RWPE1 (cell line): ENCODE data around the gene SEMA4G.

Experiments used
- CTCF ChIA-PET: fragments of 350-600 bp; sonication (Branson Sonifier 250); formaldehyde crosslinking; extraction: SDS; loops from one replicate; lab custom pipeline; 2021; lab: Yijun Ruan, JAX
- POLR2A ChIA-PET: fragments of 400-600 bp; formaldehyde crosslinking; extraction: SDS; loops from one replicate; lab custom pipeline; 2020; ENCODE audit warnings: antibody characterized with exemption; ENCODE audit not compliant: low non-redundant PET; lab: Yijun Ruan, JAX
- DNase-seq: peaks from one replicate; pipeline ENCODE4 v3.0.0; 2012; ENCODE audit warnings: low spot score
- H3K27ac ChIP-seq: fragments of 450-650 bp; 2 replicates; pipeline ENCODE4 v1.5.1; 2017
- TF ChIP-seq, protein P1 (sequence below): fragments of 450-650 bp; conservative IDR thresholded peaks from 2 replicates; pipeline ENCODE4 v1.5.1; 2017; ENCODE audit warnings: low read depth, mild to moderate bottlenecking

The SEMA4G gene

DNA sequence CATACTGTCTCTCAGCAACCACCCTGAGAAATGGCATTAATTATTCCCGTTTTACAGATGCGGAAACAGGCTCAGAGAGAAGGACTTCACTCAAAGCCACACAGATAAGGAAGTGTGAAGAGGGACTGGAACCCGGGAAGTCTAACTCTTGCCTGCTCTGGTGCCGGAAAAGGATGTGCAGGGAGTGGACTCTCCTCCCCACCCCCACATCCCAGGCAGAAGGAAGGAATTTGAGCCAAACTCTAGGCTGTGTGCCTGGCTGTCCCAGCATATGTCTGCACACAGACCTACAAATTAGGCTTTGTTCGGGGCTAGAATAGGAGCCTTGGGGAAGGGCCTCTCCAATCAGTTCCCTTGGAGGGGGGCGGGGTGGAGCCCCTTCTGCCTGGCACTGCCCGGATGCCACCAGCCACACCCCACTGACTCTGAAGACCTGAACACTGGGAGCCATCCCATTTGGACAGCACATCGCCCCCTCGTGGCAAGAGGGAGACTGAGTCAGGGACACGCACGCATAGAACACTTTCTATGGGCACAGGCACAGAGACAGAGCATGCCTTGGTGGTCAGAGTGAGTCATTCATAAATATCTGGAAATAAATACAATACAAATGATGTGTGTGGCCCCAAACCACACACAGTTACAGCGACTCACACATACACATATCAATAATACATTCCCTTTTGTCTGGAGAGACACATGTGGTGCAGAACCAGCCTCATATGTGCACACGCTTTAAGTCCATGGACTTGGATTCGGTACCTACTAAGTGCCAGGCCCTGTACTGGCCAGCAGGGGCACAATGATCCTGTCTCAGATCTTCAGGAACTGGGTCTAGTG, 43.4 kb downstream of the SEMA4G start:
- DNase-seq = peak; percentile 94
- POLR2A ChIA-PET = no interaction called here

DNA sequence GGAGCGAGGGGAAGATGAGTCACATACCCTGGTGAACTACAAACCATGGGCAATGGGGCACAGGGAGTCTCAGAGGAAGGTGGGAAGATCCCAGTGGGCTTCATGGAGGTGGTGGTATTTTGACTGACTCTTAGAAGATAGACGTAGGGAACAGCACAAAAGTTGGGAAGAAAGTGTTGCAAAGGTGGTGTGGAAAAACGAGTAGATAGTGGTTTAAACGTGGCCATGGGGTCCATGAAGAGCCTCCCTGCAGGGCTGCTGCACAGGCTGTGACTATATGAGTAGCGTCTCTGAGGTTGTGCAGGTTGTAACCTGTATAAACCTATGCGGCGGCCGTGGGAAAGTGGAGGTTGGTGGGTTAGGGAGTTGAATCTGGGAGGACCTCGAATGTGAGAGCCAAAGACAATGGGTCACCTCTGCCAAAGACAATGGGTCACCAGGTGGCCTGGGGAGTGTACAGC, 44.1 kb downstream of the SEMA4G start:
- ChIA-PET POLR2A (interaction anchor here (0.6 kb wide), 1 partner anchor 21 kb away, joined by 4 read pairs; no protein-coding TSS in a partner anchor), CTCF (interaction anchor here (0.6 to 3.7 kb wide), 11 partner anchors 11 to 505 kb away, joined by 3 to 57 read pairs (median 6); partner anchors contain the start of genes LZTS2, PDZD7 and SFXN3)

More for the DNA sequence above, 43.4 kb downstream of the SEMA4G start:
- CTCF ChIA-PET = interaction anchor here (0.6 to 2.2 kb wide), 8 partner anchors 10 to 477 kb away, joined by 3 to 11 read pairs (median 4); partner anchors contain the start of genes HIF1AN, LZTS2 and SLF2
- peak overlapping the region; percentile 54 for H3K27ac ChIP-seq
- TF ChIP-seq, protein P1, sequence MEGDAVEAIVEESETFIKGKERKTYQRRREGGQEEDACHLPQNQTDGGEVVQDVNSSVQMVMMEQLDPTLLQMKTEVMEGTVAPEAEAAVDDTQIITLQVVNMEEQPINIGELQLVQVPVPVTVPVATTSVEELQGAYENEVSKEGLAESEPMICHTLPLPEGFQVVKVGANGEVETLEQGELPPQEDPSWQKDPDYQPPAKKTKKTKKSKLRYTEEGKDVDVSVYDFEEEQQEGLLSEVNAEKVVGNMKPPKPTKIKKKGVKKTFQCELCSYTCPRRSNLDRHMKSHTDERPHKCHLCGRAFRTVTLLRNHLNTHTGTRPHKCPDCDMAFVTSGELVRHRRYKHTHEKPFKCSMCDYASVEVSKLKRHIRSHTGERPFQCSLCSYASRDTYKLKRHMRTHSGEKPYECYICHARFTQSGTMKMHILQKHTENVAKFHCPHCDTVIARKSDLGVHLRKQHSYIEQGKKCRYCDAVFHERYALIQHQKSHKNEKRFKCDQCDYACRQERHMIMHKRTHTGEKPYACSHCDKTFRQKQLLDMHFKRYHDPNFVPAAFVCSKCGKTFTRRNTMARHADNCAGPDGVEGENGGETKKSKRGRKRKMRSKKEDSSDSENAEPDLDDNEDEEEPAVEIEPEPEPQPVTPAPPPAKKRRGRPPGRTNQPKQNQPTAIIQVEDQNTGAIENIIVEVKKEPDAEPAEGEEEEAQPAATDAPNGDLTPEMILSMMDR = peak; percentile 87

DNA sequence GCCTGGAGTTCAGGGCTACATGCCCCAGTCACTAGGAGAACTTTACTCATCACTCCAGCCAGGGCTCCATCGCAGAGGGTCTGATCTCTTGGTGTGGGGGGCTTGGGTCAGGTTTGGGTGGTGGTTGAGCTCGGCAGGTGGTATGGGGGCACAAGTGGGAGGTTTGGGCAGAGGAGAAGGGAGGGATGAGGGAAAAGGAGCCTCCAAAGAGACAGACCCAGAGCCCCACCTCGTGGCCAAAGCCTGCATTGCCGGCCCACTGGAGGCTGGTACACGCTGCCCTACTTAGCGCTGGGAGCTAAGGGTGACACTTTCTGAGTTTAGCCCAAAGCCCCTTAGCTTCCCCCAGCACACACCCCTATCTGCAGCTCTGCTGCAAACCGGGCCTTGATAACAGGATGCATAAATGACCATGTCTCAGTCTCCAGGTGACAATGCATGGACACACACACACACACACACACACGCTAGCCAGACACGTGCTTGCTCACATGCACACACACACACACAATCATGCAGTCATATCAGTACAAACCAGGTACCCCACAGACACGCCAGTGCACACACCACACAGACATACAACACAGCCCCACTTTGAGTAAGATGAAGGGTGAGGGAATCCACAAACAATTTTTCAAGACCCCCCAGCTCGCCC, 45.1 kb downstream of the SEMA4G start:
- peak overlapping the region; percentile 28; the same call in 1 of the 2 replicates for H3K27ac ChIP-seq
- POLR2A ChIA-PET = no interaction called here
- CTCF ChIA-PET = interaction anchor here (0.5 to 3.7 kb wide), 28 partner anchors 12 to 835 kb away, joined by 3 to 57 read pairs (median 4); partner anchors contain the start of genes LZTS2, PDZD7 and SFXN3
- DNase-seq = peak; percentile 69
- TF ChIP-seq, protein P1 = peak; percentile 86

More for the DNA sequence above, 44.1 kb downstream of the SEMA4G start:
- no peak for DNase-seq
- TF ChIP-seq, protein P1 = no peak
- H3K27ac ChIP-seq = peak overlapping the region; percentile 54

DNA sequence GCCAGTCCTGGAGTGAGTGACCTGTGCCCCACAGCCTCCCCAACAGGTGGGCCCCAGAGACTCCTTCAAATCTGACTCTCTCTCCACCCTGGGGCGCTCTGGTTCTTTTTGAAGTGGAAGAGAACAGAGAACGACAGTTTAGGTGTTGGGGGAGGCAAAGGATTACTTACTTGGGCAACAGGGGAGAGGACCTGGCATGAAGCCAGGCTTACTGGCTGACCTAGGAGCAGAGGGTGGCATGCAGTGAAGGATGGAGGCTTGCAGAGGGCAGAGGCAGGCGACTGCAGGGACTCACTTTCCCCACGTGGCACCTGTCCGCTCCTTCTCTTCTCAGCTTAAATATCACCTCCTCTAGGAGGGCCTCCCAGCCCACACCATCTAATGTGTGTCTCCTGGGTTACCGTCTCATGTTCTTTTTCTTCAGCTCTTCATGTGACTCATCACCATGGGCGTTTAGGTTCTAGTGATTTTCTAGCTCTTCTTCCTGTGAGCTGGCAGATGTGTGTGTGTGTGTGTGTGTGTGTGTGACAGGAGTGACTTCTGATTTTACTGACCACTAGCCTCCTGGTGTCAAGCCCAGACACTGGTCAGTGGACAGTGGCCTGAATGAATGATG, 45.8 kb downstream of the SEMA4G start:
- TF ChIP-seq, protein P1 = no peak
- peak overlapping the region; percentile 28 for H3K27ac ChIP-seq
- ChIA-PET POLR2A (no interaction called here), CTCF (interaction anchor here (0.5 to 3.7 kb wide), 26 partner anchors 12 to 836 kb away, joined by 3 to 57 read pairs (median 4); partner anchors contain the start of gene LZTS2)
- DNase-seq = peak; percentile 81

DNA sequence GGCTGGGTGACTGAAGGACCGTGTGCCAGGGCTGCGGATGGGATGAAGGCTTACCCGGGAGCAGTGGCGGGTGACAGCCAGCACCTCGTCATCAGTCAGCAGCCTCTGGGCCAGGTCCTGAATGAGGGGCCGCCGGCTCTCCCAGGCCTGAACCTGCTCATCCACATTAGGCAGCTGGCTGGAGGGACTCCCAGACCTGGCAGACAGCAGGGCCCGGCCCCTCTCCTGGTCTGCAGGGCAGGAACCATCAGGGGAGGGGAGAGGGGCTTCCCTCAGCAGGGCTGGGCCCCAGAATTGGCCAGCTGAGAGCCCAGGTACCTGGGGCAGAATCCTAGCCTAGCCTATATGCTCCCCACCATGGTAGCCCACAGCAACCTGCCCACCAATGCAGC, 46.3 kb downstream of the SEMA4G start:
- peak overlapping the region; percentile 28 for H3K27ac ChIP-seq
- ChIA-PET POLR2A (no interaction called here), CTCF (interaction anchor here (0.7 to 3.7 kb wide), 7 partner anchors 11 to 81 kb away, joined by 3 to 57 read pairs (median 7); partner anchors contain the start of gene LZTS2)
- no peak for DNase-seq
- TF ChIP-seq, protein P1 = no peak

DNA sequence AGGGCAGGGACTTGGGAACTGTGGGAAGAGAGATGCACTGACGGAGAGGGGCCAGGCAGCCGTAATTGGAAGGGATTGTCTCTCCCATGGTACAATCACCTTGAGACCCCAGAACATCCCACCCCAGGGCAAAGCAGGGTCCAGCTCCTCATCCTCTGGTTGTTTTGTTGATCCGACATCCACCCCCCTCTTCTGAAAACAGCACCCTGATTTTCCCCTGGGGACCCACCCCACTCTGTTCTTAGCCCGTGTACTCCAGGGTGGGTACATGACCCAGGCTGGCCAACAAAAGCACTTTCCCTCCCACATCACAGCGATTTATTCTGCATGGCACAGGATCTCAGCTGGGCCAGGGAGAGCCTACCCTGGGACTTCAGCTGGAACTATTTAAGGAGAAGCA, 47.5 kb downstream of the SEMA4G start:
- no peak overlapping the region for H3K27ac ChIP-seq
- no peak for DNase-seq
- ChIA-PET CTCF (interaction anchor here (0.7 to 3.7 kb wide), 7 partner anchors 14 to 49 kb away, joined by 3 to 48 read pairs (median 5); partner anchors contain the start of genes LZTS2, PDZD7 and SFXN3), POLR2A (no interaction called here)
- TF ChIP-seq, protein P1 = no peak
